Lower leg skin (tissue), 4 donors: ENCODE data around the gene HLA-DRA. TPM values are rescaled to one million over a fixed set of nuclear protein-coding genes. Genes with fewer than 3 reads are reported as not detected.

Experiments
- DNase-seq, 2 donors: peaks; one replicate each; pipeline ENCODE4 v3.0.0-alpha.2; 2019; ENCODE audit warnings: low spot score in 2 of 2
- H3K4me3 ChIP-seq: fragments of 200-600 bp; sonication (generic); 2 replicates; pipeline ENCODE4 v1.5.1; 2017; ENCODE audit warnings: mild to moderate bottlenecking, low read depth; ENCODE audit not compliant: poor library complexity, severe bottlenecking
- POLR2A ChIP-seq, 2 donors: fragments of 450-650 bp; IDR thresholded peaks; one replicate each; pipeline ENCODE4 v1.6.1; 2016 to 2017; ENCODE audit warnings: antibody characterized with exemption in 2 of 2, mild to moderate bottlenecking in 1 of 2, moderate library complexity in 1 of 2
- WGBS, 2 donors: methylation state at CpG; one replicate each; pipeline ENCODE4 v1.1.5; 2018; 5-methylcytosine and 5-hydroxymethylcytosine counted together
- intact Hi-C: fragments of 100-400 bp; cut with DNase I; formaldehyde crosslinking; loops from one replicate; pipeline ENCODE4 v1.15.0; 2023; ENCODE audit warnings: low total_unique reads
- total RNA-seq, 4 donors: library from RNA; depleted of rRNA; stranded (reverse); fragments of >200 nt; gene quantifications; one replicate each; pipeline ENCODE4 v1.1.0, GENCODE V29; 2016
- TF ChIP-seq, protein P1 (sequence below), 3 donors: fragments of 450-650 bp; IDR thresholded peaks; one replicate each; pipeline ENCODE4 v1.5.1; 2016; ENCODE audit warnings: antibody characterized with exemption in 3 of 3, mild to moderate bottlenecking in 3 of 3, moderate library complexity in 2 of 3

Gene HLA-DRA
- total RNA-seq, 4 donors from 2014 or later, result 164 to 274 (median 229) TPM

DNA sequence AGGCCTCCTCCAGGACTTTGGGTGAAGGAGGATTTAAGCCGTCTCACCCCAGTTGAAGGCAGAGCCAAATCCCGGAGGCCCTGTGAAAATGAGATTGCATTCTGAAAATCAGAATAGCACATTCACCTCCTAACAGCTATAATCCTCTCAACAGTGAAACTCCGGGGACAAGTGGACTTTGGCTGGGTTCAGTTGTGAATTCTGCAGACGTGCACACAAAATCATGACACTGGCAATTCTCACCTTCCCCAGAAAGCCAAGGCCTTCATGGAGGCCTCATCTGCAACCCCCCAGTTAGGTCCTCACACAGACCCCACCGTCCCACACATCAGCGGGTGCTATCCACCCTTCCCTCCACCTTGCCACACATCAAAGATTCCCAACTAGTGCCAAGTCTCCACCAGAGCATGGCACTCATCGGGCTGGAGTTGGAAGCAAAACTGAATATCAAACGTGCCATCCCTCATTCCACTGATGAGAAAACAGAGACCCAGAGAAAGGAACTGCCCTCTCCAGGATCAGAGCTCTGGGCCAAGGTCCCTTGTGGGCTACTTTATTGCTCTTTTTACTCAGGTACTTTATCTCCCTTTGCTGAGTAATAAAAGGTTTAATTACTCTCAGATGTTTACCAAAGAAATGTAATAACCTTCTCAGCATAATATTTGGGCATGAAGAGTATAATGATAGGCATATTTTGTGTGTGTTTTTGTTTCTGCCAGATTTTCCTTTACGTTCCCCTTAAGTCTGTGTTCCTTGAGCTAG is 27.9 kb upstream of the HLA-DRA start:
- H3K4me3 ChIP-seq, result no peak overlapping the region
- TF ChIP-seq, protein P1, sequence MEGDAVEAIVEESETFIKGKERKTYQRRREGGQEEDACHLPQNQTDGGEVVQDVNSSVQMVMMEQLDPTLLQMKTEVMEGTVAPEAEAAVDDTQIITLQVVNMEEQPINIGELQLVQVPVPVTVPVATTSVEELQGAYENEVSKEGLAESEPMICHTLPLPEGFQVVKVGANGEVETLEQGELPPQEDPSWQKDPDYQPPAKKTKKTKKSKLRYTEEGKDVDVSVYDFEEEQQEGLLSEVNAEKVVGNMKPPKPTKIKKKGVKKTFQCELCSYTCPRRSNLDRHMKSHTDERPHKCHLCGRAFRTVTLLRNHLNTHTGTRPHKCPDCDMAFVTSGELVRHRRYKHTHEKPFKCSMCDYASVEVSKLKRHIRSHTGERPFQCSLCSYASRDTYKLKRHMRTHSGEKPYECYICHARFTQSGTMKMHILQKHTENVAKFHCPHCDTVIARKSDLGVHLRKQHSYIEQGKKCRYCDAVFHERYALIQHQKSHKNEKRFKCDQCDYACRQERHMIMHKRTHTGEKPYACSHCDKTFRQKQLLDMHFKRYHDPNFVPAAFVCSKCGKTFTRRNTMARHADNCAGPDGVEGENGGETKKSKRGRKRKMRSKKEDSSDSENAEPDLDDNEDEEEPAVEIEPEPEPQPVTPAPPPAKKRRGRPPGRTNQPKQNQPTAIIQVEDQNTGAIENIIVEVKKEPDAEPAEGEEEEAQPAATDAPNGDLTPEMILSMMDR (IDR thresholded peaks at IDR 0.05), result no peak
- no peak for TF ChIP-seq POLR2A (IDR thresholded peaks at IDR 0.05)
- intact Hi-C loops, result loop anchor here (10.0 kb wide), 1 partner anchor 383 kb away; no protein-coding TSS in a partner anchor
- DNase-seq, result no peak
- 81 to 84% methylated on average over 8 to 9 of the region's 9 CpGs for WGBS, 2 donors

DNA sequence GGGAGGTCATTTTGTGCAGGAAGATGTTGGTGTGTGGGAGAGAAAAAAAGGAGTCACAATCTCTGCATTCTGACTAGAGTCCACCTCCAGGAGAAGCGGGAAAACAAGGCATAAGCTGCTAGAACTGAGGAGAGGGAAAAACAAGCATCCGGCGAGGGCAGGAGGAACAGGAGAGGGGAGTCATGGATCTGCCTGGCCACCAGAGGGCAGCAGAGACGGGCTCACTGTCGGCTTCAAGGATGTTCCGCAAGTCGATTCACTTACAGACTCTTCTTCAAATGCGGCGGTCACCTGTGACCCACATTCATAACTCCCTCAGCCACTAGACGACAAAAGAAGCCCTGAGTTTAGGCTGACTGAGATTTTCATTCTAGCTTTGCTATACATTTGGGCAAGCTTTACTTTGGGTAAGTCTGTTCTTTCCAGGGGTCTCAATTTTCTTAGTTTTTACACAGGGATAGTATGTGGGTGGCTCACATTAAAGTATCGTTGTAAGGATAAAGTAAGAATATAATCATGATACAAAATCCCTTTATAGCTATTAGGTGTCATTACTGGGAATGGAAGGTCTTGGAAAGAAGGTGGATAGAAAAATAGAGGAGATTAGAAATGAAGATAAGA is 26.1 kb upstream of the HLA-DRA start:
- H3K4me3 ChIP-seq, result no peak overlapping the region
- peak; percentile 47 to 95 for DNase-seq
- 5 to 6% methylated on average over 11 of the region's 11 CpGs for WGBS, 2 donors
- intact Hi-C loops, result loop anchor here (10.0 kb wide), 1 partner anchor 381 kb away; no protein-coding TSS in a partner anchor
- TF ChIP-seq, protein P1 (IDR thresholded peaks at IDR 0.05), result peak in 1 of 3 donors; percentile 56
- TF ChIP-seq POLR2A (IDR thresholded peaks at IDR 0.05), result no peak

DNA sequence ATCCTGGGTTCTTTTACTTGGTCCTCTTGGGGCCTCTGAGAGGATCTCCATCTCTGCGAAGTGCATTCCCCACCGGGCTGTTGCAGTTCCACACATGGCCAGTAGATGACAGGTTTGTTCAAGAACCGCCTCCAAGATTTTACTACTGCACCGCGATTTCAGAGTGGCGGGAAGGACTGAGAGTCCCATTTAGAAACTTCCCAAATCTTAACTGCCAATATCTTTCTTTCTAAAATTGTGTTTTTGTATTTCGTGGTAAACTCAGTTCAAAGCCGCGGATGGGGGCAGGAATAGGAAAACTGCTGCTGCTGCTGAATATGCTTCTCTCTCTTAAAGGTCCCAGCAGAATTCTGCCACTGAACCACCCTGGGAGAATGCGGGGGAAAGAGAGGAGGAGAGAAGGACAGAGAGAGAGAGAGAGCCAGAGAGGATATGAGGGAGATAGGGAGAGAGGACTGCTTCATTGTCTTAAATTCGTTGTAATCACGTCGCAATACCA is 24.1 kb upstream of the HLA-DRA start:
- TF ChIP-seq, protein P1 (IDR thresholded peaks at IDR 0.05), result peak in 2 of 3 donors; percentile 69 to 92
- no peak for TF ChIP-seq POLR2A (IDR thresholded peaks at IDR 0.05)
- intact Hi-C loops, result loop anchor here (5.0 to 10.0 kb wide), 2 partner anchors 379 to 877 kb away; no protein-coding TSS in a partner anchor
- WGBS, 2 donors, result 8% methylated on average over 13 of the region's 13 CpGs
- peak; percentile 74 to 95 for DNase-seq
- H3K4me3 ChIP-seq, result no peak overlapping the region

DNA sequence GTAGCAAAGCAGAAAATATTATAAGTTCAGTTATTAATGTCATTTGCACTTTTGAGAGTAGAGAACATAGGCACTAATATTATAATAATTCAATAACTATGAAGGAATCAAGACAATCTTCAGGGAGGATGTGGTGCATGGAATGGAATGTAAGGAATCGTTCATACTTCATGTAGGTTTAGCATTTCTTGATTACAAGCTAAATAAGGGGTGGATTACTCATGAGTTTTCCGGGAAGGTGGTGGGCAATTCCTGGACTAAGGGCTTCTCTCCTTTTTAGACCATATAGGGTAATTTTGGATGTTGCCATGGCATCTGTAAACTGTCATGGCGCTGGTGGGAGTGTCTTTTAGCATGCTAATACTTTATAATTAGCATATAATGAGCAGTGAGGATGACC is 23.7 kb upstream of the HLA-DRA start:
- intact Hi-C loops, result loop anchor here (5.0 to 10.0 kb wide), 2 partner anchors 379 to 876 kb away; no protein-coding TSS in a partner anchor
- TF ChIP-seq, protein P1 (IDR thresholded peaks at IDR 0.05), result no peak
- TF ChIP-seq POLR2A (IDR thresholded peaks at IDR 0.05), result no peak
- no peak overlapping the region for H3K4me3 ChIP-seq
- 81 to 82% methylated on average over 3 of the region's 3 CpGs for WGBS, 2 donors
- DNase-seq, result no peak

DNA sequence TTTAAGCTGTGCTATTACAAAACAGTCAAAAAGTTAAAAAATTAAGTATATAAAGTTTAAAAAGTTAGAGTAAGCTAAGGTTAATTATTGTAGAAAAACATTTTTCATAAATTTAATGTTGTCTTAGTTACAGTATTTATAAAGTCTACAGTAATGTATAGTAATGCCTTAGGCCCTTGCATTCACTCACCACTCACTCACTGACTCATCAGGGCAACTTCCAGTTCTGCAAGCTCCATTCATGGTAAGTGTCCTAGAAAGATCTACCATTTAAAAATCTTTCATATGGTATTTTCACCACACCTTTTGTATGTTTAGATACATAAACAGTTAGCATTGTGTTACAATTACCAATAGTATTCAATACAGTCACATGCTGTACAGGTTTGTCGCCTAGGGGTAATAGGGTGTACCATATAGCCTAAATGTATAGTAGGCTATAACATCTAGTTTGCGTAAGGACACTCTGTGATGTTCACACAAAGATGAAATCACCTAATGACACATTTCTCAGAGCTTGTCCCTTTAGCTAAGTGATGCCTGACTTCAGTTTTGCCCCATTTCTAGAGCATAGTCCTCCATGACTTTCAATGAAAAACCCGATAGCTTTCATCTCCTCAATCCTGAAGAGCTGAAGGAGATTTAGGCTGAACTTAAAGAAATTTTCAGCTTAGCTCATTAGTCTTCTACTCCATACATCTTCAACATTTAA is 14.9 kb upstream of the HLA-DRA start:
- no peak for DNase-seq
- no peak overlapping the region for H3K4me3 ChIP-seq
- intact Hi-C loops, result loop anchor here (10.0 kb wide), 1 partner anchor 280 kb away; no protein-coding TSS in a partner anchor
- TF ChIP-seq, protein P1 (IDR thresholded peaks at IDR 0.05), result no peak
- TF ChIP-seq POLR2A (IDR thresholded peaks at IDR 0.05), result no peak
- 91 to 93% methylated on average over 3 of the region's 3 CpGs for WGBS, 2 donors
